Forelimb muscle (tissue), 1 donor: ENCODE measurements around the gene RASGRF2. TPM values are rescaled to one million over a fixed set of nuclear protein-coding genes. Genes with fewer than 3 reads are reported as not detected.
"Not testable (repeated sequence)": the region's sequence is repeated elsewhere in the genome, so short reads cannot be mapped to it uniquely, and the experiment has no call there.

Experiments
- DNase-seq: peaks from one replicate; pipeline ENCODE4 v3.0.0-alpha.2; 2013; ENCODE audit warnings: low read depth
- polyA plus RNA-seq: library from polyadenylated mRNA; unstranded; fragments of 120-200 nt; gene quantifications from one replicate; pipeline ENCODE4 v1.2.1, GENCODE V29; 2013; ENCODE audit not compliant: insufficient read length

Gene RASGRF2
- polyA plus RNA-seq, 1 donor = 0.82 TPM

DNA sequence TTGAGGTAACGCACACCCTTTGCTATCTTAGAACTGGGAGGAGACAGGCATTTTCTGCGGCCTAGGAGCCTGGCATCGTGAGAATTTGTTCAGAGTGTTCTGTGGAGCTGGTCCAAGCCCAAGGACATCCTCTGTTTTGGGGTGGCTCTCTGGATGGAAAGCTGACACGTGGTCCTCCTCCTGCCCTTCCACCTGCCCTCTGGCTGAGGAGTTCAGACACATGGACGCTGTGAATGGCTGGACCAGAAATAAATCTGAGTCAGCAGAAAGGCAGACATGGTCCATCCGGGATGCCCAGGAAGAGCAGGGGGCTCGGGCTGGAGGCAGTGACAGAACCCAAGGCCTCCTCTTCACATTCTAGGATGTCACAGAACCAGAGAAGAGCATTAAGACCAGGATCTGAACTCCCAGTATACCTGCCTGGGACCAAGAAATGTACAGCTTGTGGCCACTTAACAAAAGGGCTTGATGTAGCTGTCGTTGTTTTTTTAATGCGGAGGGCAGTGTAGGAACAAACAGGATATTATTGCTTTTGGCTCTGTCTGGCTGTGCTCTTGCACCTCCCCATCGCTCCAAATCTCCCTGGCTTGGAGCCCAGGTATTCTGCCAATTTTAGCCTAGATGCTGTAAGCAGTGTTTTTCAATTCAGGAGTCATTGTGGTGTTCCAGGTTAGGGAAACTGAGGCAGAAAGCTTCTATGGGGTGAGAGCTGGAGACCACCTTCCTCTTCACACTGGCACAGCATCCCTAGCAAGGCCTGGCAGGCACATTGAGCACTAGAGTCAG is 275.3 kb downstream of the RASGRF2 start:
- no peak for DNase-seq

- DNase-seq = no peak
Measured at GRCh38 chr5:81238460-81238859, 278.3 kb downstream of the RASGRF2 start.

GRCh38 chr5:81239613-81240012 is 279.4 kb downstream of the RASGRF2 start:
- DNase-seq = no peak

DNA sequence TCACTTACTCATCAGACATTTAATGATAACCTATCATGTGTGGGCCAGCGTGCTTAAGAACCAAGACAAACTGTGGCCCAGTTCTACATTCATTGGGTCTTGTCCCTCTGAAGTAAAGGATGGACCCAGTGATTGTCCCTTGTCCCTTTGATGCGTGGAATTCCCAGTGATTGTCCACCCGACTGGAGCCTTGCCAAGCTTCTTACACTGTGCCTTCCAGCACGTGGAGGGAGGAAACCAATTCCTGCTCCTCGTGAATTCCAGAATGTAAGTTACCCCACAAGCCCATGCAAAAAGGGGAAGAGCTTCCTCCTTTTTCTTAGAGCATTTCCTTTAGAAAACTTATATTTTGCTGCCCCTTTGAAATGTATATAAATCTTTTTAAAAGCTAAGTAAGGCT is 280.8 kb downstream of the RASGRF2 start:
- no peak for DNase-seq

DNA sequence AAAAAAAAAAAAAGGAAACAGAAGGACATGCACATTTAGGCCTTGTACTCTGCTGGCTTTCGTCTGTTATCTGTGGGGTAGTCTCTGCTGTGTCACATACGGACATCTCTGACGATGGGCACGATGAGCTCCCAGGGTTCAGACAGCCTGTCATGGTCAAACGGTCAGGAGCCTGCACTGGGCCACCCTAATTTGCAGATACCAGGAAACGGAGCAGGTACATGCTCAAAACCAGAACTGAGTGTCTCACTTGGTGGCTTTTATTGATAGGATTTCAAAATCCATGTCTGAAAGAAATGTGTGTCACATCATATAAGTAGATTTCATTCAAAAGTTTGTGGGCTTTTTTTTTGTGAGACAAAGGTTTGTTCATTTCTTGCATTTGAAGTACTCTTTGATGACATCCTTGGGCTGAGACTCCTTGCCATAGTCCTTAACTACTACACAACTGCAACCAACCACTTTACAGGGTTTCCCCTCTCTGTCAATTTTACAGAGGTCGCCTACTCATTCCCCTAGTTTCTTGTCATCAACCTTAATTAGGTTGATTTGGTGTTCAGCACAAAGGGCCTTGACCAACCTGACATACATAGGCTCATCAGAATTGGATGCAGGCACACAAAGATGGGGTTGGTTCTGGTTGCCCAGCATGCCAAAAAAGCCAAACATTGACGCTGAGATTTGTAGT is 281.9 kb downstream of the RASGRF2 start:
- DNase-seq = no peak

GRCh38 chr5:81242906-81243436 is 282.8 kb downstream of the RASGRF2 start:
- no peak for DNase-seq

GRCh38 chr5:81244451-81244850 is 284.3 kb downstream of the RASGRF2 start:
- DNase-seq = no peak

- no peak for DNase-seq
Measured at GRCh38 chr5:81245871-81246235, 285.7 kb downstream of the RASGRF2 start.

DNA sequence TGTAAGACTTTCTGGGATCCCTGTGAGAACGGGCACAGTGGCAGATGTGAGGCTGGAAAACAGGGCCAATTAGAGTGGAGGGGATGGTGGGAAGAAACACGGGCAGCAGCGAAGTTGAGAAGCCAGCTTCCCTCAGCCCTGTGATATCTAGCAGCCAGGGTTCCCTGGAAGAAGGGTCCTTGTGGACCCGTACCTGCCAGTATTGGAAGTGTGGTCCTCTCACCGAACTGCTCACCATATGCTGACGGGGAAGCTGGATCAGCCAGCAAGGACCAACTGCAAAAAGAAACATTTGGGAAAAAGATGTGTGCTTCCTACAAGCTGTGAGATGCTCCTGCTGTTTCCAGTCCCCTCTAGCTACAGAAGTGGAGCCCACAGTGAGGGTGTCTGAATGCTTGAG is 286.5 kb downstream of the RASGRF2 start:
- DNase-seq = no peak

DNA sequence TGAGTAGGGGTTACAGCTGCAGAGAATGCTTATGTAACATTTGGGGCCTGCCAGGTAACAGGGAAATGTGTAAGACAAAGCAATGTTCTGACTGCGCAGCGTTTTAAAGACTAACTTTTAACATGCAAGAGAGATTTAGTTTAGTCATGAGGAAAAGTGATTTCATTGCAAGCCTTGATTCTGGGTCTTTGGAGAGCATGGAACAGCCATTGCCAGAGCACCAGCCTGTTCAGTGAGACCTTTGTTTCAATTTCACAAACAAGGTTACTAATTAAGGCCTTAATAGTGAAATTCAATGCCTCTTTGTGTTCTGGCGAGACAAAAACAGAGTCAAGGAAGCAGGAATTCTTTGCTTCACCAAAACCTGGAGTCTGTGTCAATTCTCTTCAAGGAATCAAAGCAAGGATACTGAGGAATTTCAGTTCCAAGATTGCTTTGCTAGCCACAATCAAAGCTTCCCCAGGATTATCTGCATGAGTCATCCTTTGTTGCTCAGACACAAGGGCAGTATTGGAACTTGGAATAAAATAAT is 287.3 kb downstream of the RASGRF2 start:
- no peak for DNase-seq

DNA sequence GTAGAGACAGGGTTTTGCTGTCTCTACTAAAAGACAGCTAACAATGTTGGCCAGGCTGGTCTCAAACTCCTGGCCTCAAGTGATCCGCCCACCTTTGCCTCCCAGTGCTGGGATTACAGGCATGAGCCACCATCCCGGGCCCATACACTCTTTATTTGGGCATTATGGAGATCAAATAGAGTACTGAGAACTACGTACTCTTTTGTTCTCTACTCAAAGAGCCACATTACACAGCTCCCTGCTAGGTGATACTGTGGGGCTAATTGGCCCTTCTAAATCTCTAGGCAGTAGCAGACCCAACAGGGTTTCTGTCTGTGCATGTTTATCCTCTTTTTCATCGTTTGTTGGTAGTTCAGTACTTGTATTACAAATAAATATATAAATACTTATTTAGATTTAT is 289.1 kb downstream of the RASGRF2 start:
- no peak for DNase-seq

- no peak for DNase-seq
Measured at GRCh38 chr5:81250004-81250403, 289.8 kb downstream of the RASGRF2 start.

DNA sequence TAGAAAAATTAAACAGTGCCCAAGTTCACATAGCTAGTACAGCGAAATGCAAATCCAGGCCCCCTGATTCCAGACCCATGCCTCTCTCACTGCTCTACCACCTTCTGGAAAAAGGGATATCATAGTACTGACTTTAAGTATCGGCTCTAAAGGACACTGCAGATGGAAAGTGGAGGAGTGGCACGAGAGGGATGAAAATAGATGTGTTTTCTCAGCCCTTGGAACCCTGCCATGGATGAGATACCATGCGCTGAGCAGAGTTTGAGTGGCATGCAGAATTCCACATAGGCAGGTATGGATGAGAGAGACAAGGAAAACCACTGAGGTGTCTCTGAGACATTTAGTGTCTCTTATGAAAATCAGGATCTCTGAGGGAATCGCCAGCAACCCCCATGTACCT is 291.8 kb downstream of the RASGRF2 start:
- no peak for DNase-seq

DNA sequence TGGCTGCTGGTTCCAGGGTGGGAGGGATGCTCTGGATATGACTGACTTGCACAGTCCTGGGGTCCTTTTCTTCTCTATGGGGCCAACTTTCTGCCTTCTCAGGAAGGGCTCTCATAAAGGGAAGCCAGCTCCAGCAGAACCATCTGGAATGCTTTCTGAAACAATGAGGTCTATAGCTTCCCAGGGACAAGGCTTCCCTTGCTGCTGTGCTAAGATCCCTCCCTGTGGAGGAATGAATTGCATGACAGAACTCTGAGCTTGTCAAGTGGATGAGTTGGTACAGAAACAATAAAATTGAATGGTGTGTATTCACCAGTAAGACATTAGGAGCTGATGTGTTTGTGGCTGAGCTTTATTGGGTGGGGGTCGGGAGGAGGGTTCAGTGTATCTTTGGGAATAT is 292.7 kb downstream of the RASGRF2 start:
- DNase-seq = no peak

- DNase-seq = no peak
Measured at GRCh38 chr5:81253875-81254274, 293.7 kb downstream of the RASGRF2 start.

- no peak for DNase-seq
Measured at GRCh38 chr5:81254886-81255559, 294.9 kb downstream of the RASGRF2 start.

- DNase-seq = no peak
Measured at GRCh38 chr5:81256766-81257165, 296.6 kb downstream of the RASGRF2 start.

DNA sequence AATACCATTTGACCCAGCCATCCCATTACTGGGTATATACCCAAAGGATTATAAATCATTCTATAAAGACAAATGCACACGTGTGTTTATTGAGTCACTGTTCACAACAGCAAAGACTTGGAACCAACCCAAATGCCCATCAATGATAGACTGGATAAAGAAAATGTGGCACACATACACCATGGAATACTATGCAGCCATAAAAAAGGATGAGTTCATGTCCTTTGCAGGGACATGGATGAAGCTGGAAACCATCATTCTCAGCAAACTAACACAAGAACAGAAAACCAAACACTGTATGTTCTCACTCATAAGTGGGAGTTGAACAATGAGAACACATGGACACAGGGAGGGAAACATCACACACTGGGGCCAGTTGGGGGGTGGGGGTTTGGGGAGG is 302.6 kb downstream of the RASGRF2 start:
- not testable (repeated sequence) for DNase-seq

DNA sequence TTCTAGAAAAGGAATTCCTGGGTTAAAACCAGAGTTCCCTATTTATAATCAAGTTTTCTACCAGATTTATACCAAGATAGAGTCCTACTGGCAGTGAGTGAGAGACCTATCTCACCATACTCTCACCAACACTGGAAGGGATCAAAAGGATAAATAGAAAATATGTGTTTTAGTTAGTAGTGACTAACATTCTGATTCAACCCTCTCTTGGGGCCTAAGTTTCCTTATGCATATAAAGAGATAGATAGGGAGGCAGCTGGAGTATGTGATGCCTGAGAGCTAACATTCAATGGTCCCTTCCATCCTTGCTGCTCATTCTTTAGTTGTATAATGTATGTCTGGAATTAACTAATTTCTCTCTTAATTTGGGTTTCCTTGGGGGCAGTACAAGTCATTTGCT is 304.9 kb downstream of the RASGRF2 start:
- DNase-seq = no peak

DNA sequence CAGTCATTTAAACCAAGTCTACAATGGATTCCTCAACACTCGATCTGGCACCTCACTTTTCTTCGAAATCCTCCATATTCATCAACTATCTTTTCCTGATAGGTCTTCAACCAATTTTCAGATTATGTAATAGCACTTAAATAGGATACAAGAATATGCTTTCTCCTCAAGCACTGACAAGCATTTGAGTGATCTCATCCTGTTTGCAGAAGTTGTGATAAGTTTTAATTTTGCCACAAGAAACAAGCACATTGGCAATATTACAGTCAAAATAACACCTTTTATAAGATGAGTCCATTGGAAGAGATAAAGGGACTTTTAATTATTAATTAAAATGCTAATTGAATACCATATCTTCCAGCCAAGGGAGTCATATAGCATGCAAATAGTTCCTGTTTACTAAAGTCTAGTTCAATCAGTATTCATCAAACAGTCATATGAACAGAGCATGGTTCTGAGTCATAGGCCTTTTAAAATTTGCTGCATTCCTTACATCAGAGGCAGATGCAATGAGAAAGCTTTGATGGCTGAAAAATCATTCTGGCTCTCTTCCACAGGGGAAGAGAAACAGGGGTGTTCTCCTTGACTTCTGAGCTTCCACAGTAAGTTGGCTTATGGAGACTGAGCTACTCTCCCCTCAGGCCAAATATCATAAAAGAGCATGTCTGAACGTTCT is 308.5 kb downstream of the RASGRF2 start:
- no peak for DNase-seq

GRCh38 chr5:81269751-81270393 is 309.7 kb downstream of the RASGRF2 start:
- DNase-seq = no peak
